Measurements from ENCODE around the gene ICAM4. TPM values are rescaled to one million over a fixed set of nuclear protein-coding genes. Genes with fewer than 3 reads are reported as not detected.
"Not testable (repeated sequence)": the region's sequence is repeated elsewhere in the genome, so short reads cannot be mapped to it uniquely, and the experiment has no call there.

ICAM4 gene
- total and polyA plus RNA-seq, 2 experiments from 2014 or later: 1.1 to 1.3 TPM

DNA sequence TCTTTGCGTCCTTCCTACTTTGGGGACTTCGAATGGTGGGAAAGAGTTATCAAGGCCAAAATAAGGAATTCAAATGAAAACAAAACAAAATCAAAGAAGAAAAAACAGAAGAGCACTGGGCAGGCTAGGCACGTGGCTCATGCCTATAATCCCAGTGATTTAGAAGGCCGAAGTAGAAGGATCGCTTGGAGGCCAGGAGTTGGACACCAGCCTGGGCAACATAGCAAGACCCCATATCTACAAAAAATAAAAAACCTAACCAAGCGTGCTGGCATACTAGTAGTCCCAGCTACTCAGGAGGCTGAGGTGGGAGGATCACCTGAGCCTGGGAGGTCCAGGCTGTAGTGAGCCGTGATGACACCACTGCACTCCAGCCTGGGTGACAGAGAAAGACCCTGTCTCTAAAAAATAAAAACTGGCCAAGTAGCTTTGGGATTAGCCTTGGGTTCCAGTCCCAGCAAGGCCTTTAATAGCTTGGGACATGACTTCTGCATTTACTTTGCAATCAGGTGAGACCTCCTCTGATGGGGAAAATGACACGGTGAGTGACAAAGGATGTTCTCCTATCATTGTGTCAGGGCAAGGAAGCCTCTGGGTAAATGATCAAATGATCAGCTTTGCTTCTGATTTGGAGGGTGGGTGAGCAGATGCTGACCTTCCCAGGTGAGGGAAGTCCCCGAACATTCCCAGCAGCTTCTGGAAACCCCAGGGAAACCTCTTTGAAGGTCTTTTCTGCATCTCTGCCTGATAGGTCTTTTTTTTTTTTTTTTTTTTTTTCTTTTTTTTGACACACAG, 8.8 kb upstream of the ICAM4 start:
- H3K4me2 ChIP-seq (ENCODE audit: unreplicated experiment): no peak overlapping the region
- H4K20me1 ChIP-seq (ENCODE audit: insufficient read depth): no peaks in the 10 kb centered on the region
- WGBS, 2 experiments (ENCODE audit: low coverage in 1 of 2, low lambda C conversion rate in 2 of 2, missing lambda C conversion rate in 2 of 2): 93% methylated on average over 9 of the region's 9 CpGs

DNA sequence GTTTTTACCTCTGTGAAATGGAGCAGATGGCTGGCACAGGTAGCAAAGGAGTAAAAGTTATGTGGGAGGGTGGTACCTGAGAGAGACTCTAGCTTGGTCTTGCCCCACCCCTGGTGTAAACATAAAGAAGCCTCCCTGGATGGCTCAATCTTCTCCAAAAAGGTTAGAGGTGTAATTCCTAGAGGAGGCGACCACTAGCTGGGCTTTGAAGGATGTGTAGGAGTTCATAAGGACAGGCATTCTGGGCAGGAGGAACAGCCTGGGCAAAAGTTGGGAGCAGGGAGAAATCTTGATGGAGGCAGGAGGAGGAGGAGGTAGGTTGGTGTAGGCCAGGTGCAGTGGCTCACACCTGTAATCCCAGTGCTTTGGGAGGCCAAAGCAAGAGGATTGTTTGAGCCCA, 7.8 kb upstream of the ICAM4 start:
- Histone ChIP-seq H3K4me3 (no peak overlapping the region), H3F3A (ENCODE audit: insufficient read depth) (peaks cover 3% of the 10 kb centered on the region; the same call in 1 of the 2 replicates), H3K9me3 (ENCODE audit: low read depth) (no peaks in the 10 kb centered on the region), H3K79me2 (ENCODE audit: insufficient read depth) (no peaks in the 10 kb centered on the region), H4K20me1 (ENCODE audit: insufficient read depth) (no peaks in the 10 kb centered on the region), H3K9me2 (ENCODE audit: insufficient read depth) (no peaks in the 10 kb centered on the region), H3K36me3 (ENCODE audit: low read depth) (no peaks in the 10 kb centered on the region), H3K9ac (no peak overlapping the region), H3K4me2 (ENCODE audit: unreplicated experiment) (no peak overlapping the region), H3K27ac (no peak overlapping the region), H3K4me1 (ENCODE audit: insufficient read depth) (no peaks in the 10 kb centered on the region), H3K27me3 (replicated peaks; ENCODE audit: insufficient read depth) (no peaks in the 10 kb centered on the region), H2AFZ (no peak overlapping the region)
- in situ Hi-C loops (cut with MboI): no loop called here
- no peak for DNase-seq
- TF ChIP-seq EZH2phosphoT487 (IDR thresholded peaks at IDR 0.05; ENCODE audit: insufficient read depth, low read depth): no peak
- TF ChIP-seq EZH2 (IDR thresholded peaks at IDR 0.05; ENCODE audit: insufficient read depth, poor library complexity, severe bottlenecking): no peak
- 50 to 55% methylated on average over 1 of the region's 1 CpG for WGBS, 2 experiments (ENCODE audit: low coverage in 1 of 2, low lambda C conversion rate in 2 of 2, missing lambda C conversion rate in 2 of 2)

More for the DNA sequence above, 8.8 kb upstream of the ICAM4 start:
- Histone ChIP-seq H3K36me3 (ENCODE audit: low read depth) (no peaks in the 10 kb centered on the region), H3K27me3 (replicated peaks; ENCODE audit: insufficient read depth) (no peaks in the 10 kb centered on the region), H3K4me1 (ENCODE audit: insufficient read depth) (no peaks in the 10 kb centered on the region), H3K9me2 (ENCODE audit: insufficient read depth) (no peaks in the 10 kb centered on the region), H3K4me3 (no peak overlapping the region), H3K79me2 (ENCODE audit: insufficient read depth) (no peaks in the 10 kb centered on the region), H3F3A (ENCODE audit: insufficient read depth) (peaks cover 3% of the 10 kb centered on the region; the same call in 1 of the 2 replicates), H3K27ac (no peak overlapping the region), H3K9ac (no peak overlapping the region), H3K9me3 (ENCODE audit: low read depth) (no peaks in the 10 kb centered on the region), H2AFZ (no peak overlapping the region)
- DNase-seq: no peak
- in situ Hi-C loops (cut with MboI): no loop called here
- TF ChIP-seq EZH2 (IDR thresholded peaks at IDR 0.05; ENCODE audit: insufficient read depth, poor library complexity, severe bottlenecking) (no peak), EZH2phosphoT487 (IDR thresholded peaks at IDR 0.05; ENCODE audit: insufficient read depth, low read depth) (no peak)

DNA sequence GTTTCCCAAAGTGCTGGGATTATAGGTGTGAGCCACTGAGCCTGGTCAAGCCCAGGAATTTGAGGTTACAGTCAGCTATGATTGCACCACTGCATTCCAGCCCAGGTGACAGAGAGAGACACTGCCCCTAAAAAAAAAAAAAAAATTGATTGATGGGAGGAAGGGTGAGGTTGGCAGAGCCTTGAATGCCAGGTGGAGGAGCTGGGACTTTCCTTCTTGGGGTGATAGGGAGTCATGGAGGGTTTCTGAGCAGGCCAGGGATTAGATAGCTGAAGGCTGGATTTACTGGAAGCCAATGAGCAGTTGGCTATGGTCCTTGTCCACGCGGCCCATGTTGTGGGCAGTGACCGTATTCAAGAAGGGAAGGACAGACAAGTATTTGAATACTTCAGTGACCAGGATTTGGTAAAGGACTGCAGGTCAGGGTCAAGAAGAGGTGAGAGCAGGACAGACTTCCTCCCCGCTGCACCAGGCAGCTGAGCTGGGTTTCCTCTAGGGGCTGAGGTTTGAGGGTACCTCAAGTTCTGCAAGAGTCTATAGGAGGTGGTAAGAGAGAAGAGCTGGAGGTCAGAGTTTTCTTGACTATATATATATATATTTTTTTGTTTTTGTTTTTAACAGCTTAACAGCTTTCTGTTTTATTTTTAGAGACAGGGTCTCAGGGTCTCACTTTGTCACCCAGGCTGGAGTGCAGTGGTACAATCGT, 6.9 kb upstream of the ICAM4 start:
- Histone ChIP-seq H3F3A (ENCODE audit: insufficient read depth) (peaks cover 3% of the 10 kb centered on the region; the same call in 1 of the 2 replicates), H3K4me1 (ENCODE audit: insufficient read depth) (no peaks in the 10 kb centered on the region), H3K27ac (no peak overlapping the region), H3K9ac (no peak overlapping the region), H3K36me3 (ENCODE audit: low read depth) (no peaks in the 10 kb centered on the region), H3K4me2 (ENCODE audit: unreplicated experiment) (no peak overlapping the region), H3K79me2 (ENCODE audit: insufficient read depth) (no peaks in the 10 kb centered on the region), H3K9me2 (ENCODE audit: insufficient read depth) (no peaks in the 10 kb centered on the region), H3K27me3 (replicated peaks; ENCODE audit: insufficient read depth) (no peaks in the 10 kb centered on the region), H3K9me3 (ENCODE audit: low read depth) (no peaks in the 10 kb centered on the region), H4K20me1 (ENCODE audit: insufficient read depth) (no peaks in the 10 kb centered on the region), H2AFZ (no peak overlapping the region), H3K4me3 (no peak overlapping the region)
- no peak for TF ChIP-seq EZH2 (IDR thresholded peaks at IDR 0.05; ENCODE audit: insufficient read depth, poor library complexity, severe bottlenecking)
- no peak for TF ChIP-seq EZH2phosphoT487 (IDR thresholded peaks at IDR 0.05; ENCODE audit: insufficient read depth, low read depth)
- DNase-seq: no peak
- in situ Hi-C loops (cut with MboI): no loop called here
- WGBS, 2 experiments (ENCODE audit: low coverage in 1 of 2, low lambda C conversion rate in 2 of 2, missing lambda C conversion rate in 2 of 2): 99% methylated on average over 5 of the region's 5 CpGs

DNA sequence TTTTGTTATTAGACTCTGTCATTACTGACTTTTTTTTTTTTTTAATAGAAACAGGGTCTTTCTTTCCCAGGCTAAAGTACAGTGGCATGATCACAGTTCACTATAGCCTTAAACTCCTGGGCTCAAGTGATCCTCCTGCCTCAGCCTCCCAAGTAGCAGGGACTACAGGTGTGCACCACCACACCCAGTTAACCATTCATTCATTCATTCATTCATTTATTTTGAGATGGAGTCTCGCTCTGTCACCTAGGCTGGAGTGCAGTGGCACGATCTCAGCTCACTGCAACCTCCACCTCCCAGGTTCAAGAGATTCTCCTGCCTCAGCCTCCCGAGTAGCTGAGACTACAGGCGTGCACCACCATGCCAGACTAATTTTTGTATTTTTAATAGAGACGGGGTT, 4.7 kb upstream of the ICAM4 start:
- WGBS, 2 experiments (ENCODE audit: low coverage in 1 of 2, low lambda C conversion rate in 2 of 2, missing lambda C conversion rate in 2 of 2): 97% methylated on average over 5 of the region's 5 CpGs
- in situ Hi-C loops (cut with MboI); H3K27me3 ChIP-seq (replicated peaks; ENCODE audit: insufficient read depth): not testable (repeated sequence)

More for the DNA sequence above, 4.7 kb upstream of the ICAM4 start:
- H3K9ac ChIP-seq; H3K4me2 ChIP-seq (ENCODE audit: unreplicated experiment); H3K9me2 ChIP-seq (ENCODE audit: insufficient read depth); H3K36me3 ChIP-seq (ENCODE audit: low read depth); H3K79me2 ChIP-seq (ENCODE audit: insufficient read depth); H4K20me1 ChIP-seq (ENCODE audit: insufficient read depth); H3K9me3 ChIP-seq (ENCODE audit: low read depth); H3K27ac ChIP-seq; H3K4me1 ChIP-seq (ENCODE audit: insufficient read depth); H2AFZ ChIP-seq; DNase-seq; H3K4me3 ChIP-seq: not testable (repeated sequence)
- H3F3A ChIP-seq (ENCODE audit: insufficient read depth): peaks cover 13% of the 10 kb centered on the region; the same call in 1 of the 2 replicates
